GM18502 (cell line): ENCODE results near the gene GYPC.
"Not testable (repeated sequence)": the region's sequence is repeated elsewhere in the genome, so short reads cannot be mapped to it uniquely, and the experiment has no call there.

Experiments
- ATAC-seq: cut with Tn5 transposase; IDR thresholded peaks from one replicate; pipeline ENCODE4 v1.9.1; 2021; ENCODE audit warnings: mild to moderate bottlenecking; ENCODE audit not compliant: unreplicated experiment, poor library complexity

Gene GYPC

GRCh38 chr2:126648345-126648786 lies 7.6 kb upstream of the GYPC start:
- ATAC-seq, result not testable (repeated sequence)

GRCh38 chr2:126649101-126649500 lies 6.9 kb upstream of the GYPC start:
- no peak for ATAC-seq

GRCh38 chr2:126650994-126651393 lies 5.0 kb upstream of the GYPC start:
- ATAC-seq, result no peak

GRCh38 chr2:126652323-126652891 lies 3.6 kb upstream of the GYPC start:
- ATAC-seq, result no peak

- ATAC-seq, result no peak
Measured at GRCh38 chr2:126653109-126653508, 2.8 kb upstream of the GYPC start.

DNA sequence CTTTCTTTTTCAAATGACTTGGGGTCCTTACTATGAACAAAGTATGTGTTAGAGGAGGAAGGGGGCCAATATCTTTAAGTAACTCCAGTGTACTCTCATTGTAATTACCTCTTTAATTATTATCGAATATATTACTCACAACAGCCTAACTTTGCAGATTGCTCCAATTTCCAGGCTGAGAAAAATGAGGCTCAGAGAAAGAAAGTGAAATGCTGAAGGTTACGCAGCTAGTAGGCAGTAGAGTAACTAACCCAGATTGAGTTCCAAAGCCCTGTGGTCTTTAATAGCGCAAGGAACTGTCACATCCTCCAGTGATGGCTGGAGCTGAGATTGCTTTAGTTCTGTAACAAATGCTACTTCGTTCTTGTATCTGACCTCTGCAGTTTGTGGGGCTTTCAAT lies 2.2 kb upstream of the GYPC start:
- no peak for ATAC-seq

DNA sequence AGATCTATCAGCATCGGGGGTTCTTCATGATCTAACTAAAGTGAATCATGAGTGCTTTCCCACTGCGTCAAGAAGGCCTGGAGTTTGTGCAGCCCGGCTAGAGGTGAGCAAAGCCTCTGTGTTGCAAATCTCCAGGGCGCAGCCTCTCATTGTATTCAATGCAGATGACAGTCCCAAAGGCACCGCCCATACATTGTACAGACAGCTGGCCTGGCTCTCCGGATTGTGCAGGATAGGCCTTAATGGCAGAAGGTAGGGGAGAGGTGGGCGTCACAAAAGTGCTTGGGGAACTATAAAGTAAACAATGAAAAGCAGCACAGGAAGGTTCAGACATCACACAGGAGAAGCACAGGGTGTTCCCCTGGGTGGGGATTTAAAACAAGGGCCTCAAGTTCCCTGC lies 907 bp upstream of the GYPC start:
- ATAC-seq, result no peak

- peak; percentile 32 for ATAC-seq
Measured at GRCh38 chr2:126656431-126657147, 631 bp downstream of the GYPC start.

DNA sequence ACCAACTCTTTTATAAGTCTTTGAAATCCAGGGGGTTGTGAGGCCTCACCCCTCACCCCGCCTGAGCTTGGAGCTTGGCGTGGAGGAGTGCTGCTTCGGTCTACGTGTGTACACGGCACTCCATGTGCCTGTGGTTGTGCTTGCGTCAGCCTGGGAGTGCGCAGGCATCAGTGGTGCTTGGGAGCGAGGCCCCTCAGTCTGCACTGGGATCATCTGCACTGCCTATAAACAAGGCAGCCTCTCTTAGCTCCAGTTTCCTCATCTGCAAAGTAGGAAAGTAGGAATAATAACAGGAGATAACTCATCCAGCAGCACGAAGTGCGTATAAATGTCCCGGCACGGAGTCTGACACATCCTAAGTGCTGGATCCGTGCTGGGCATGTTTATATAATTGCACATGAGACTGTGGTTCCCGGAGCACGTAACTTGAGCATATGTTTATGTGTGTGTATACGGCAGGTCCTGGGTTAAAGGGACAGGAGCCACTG lies 1.2 kb downstream of the GYPC start:
- peak; percentile 23 for ATAC-seq

DNA sequence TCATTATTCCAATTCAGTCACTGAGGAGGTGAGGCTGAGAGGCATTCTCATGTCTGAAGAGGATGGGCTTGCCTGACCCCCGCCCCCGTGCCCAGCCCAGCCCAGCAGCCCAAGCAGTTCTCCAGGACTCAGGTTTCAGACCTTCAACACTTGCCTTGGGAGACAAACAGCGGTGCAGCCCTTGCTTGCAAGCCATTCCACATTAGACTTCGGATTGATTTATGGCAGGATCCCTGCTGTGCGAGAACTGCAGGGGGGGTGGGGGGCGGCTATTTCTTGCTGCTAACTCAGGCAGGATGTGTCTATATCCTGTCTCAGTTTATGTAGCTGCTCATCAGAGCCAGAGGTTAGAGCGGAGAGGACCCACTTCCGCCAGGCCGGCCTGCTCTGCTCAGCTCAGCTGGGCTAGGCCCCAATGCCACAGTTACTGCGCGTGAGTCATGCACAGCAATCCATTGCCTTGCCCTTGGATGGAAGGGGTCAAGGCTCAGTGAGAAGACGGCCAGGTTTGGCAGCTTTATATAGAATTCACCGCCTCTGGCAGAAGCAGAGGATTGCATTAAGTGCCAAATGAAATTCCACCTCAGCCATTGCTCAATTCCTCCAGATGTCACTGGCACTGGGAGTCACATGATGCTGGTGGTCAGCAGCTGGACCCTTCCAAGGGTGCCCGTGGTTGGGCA lies 1.8 kb downstream of the GYPC start:
- ATAC-seq, result peak; percentile 62

- ATAC-seq, result no peak
Measured at GRCh38 chr2:126658319-126658904, 2.5 kb downstream of the GYPC start.

GRCh38 chr2:126658905-126659561 lies 3.1 kb downstream of the GYPC start:
- peak; percentile 47 for ATAC-seq

DNA sequence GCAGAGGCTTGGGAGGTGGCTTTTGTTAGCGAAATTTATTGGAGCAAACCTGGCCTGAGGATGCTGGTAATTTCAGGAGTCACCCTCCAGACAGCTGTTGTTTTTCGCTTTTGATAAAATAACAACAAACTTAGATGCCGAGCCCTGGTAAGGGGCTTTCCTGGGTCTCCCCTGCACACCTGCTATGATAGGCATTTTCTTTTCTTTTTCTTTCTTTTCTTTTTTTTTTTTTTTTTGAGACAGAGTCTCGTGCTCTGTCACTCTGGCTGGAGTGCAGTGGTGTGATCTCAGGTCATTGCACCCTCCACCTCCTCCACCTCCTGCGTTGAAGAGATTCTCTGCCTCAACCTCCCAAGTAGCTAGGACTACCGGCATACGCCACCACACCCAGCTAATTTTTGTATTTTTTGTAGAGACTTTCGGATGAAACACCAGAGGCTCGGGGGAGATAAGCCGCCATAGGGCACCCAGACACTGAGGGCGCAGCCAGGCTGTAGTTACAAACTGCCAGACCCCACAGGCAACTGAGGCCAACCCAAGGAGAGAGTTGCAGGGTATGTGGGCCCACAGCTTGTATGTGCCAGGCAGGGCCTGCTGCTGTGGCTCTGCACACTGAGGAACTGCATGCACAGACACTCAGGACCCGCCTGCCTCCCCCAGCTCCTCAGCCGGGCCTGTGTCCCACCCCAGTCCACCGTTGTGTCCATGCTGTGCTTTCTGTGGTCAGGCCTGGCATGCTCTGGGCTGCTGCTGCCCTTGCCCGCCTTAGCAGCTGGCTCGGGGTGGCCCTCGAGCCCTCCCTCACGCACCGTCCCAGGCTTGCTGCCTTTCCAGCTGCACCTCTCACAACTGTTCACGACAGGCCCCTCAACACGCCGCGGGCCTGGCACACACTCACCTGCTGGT lies 3.9 kb downstream of the GYPC start:
- no peak for ATAC-seq

DNA sequence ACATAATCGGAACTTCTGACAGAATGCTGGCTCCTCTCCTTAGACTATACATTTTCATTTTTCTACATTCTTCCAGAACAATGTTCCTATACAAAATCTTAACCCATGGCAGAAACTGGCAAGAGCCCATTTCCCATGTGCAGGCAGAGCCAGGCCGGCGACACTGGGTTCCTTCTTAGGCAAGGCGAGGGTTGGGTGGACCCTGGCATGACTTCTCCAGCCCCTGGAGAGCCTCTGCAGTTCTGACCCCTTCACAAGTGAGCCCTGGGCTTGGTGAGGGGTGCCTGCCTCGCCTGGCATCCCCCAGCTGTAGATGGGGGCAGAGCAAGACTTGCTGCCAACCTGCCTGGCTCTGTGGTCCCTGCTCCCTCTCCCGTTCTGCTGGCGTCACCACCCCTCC lies 5.0 kb downstream of the GYPC start:
- no peak for ATAC-seq

GRCh38 chr2:126661702-126662500 lies 5.9 kb downstream of the GYPC start:
- no peak for ATAC-seq

DNA sequence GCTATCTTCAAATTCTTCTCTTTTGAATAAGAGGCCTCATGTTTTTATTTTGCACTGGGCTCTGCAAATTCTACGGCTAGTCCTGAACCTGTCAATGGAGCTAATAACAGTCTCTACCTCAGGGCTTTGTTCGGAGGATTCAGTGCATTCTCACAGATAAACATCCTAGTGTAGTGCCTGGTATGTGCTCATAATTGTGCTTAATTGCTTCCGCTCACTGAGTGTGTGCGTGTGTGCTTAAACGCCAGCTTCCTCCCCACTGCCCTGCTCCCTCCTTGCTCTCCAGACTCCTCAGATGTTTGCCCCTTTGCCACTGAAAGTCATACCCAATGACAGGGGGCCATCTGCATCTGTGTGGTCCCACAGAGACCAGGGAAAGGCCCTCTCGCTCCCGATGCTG lies 6.7 kb downstream of the GYPC start:
- no peak for ATAC-seq

GRCh38 chr2:126663184-126663963 lies 7.4 kb downstream of the GYPC start:
- ATAC-seq, result no peak

DNA sequence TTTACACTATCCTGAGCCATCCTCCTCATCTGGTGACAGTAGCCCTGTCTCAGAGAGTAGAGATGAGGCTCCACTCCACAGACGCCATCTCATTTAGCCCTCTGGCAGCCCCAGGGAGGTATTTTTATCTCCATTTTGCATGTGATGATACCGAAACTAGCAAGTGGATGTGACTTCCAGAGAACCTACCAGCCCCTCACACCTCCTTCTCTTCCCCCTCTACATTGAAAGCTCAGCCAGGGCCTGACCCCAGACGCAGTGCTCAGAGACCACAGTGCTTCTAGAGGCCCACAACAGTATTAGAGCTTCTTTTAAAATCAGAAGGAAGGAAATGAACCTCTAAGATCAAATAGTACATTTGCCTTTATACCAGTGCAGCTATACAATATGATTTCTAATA lies 8.3 kb downstream of the GYPC start:
- peak; percentile 82 for ATAC-seq
